ENCODE results near the gene ASMTL.
A peak's percentile ranks its signal among the peaks of the same experiment; 100 is the strongest.

The ASMTL gene, protein sequence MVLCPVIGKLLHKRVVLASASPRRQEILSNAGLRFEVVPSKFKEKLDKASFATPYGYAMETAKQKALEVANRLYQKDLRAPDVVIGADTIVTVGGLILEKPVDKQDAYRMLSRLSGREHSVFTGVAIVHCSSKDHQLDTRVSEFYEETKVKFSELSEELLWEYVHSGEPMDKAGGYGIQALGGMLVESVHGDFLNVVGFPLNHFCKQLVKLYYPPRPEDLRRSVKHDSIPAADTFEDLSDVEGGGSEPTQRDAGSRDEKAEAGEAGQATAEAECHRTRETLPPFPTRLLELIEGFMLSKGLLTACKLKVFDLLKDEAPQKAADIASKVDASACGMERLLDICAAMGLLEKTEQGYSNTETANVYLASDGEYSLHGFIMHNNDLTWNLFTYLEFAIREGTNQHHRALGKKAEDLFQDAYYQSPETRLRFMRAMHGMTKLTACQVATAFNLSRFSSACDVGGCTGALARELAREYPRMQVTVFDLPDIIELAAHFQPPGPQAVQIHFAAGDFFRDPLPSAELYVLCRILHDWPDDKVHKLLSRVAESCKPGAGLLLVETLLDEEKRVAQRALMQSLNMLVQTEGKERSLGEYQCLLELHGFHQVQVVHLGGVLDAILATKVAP

DNA sequence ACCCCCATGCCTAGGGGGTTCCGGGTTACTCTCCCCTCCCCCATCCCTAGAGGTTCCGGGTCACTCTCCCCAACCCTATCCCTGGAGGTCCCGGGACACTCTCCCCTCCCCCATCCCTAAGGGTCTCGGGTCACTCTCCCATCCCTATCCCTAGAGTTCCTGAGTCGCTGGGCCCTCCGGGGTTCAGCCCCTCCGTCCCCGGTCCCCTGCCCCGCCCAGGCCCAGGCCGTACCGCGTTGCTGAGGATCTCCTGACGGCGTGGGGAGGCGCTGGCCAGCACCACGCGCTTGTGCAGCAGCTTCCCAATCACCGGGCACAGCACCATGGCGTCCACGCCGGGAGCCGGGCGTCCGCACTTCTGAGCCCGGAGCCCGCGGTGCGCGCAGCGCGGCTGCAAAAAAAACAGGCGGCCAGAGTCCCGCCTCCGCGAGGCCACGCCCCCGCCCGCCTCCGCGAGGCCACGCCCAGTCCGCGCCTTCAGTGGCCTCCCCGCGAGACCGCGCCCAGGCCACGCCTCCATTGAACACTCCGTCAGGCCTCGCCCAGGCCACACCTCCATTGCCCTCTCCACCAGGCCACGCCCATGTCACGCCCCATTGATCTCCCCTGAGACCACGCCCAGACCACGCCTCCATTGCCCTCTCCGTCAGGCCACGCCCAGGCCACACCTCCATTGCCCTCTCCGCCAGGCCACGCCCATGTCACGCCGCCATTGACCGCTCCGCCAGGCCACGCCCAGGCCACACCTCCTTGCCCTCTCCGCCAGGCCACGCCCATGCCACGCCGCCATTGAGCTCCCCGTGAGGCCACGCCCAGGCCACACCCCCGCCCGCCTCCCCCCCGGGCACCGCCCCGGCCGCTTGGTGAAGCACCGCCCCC lies at the start of gene ASMTL:
Gene ASMTL, minus strand, starts transcription at position 394 of the 879 bp plus-strand sequence. Its CDS starts 69 bp downstream, at position 325.
- TF ChIP-seq, protein P1, sequence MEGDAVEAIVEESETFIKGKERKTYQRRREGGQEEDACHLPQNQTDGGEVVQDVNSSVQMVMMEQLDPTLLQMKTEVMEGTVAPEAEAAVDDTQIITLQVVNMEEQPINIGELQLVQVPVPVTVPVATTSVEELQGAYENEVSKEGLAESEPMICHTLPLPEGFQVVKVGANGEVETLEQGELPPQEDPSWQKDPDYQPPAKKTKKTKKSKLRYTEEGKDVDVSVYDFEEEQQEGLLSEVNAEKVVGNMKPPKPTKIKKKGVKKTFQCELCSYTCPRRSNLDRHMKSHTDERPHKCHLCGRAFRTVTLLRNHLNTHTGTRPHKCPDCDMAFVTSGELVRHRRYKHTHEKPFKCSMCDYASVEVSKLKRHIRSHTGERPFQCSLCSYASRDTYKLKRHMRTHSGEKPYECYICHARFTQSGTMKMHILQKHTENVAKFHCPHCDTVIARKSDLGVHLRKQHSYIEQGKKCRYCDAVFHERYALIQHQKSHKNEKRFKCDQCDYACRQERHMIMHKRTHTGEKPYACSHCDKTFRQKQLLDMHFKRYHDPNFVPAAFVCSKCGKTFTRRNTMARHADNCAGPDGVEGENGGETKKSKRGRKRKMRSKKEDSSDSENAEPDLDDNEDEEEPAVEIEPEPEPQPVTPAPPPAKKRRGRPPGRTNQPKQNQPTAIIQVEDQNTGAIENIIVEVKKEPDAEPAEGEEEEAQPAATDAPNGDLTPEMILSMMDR (conservative IDR thresholded peaks at IDR 0.05; ENCODE audit: low read depth, low read length), result no peak
- peak; percentile 100 for DNase-seq (ENCODE audit: low read depth)
- H3K4me3 ChIP-seq (ENCODE audit: low read depth, low read length), result peak within 1 kb of the TSS; percentile 89

DNA sequence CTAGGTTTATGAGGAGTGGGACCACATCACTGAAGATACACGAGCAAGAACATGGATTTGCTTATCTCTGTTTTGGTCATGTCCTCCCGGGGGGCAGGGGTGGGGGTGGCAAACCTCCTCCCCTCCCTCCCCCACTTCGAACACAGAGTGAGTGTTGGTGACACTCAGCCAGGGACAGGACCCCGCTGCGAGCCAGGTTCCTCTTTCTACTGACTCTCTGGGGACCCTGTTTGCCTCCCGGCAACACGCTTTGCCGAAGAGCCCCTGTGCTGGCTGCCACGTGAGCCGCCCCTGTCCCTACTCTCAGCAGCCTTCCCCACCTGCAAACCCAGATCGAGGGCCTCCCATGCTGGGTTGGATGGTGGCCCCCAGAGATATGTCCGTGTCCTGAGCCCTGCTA lies 49.5 kb upstream of the ASMTL start:
- TF ChIP-seq, protein P1 (conservative IDR thresholded peaks at IDR 0.05; ENCODE audit: low read depth, low read length), result no peak
- no peak overlapping the region for H3K4me3 ChIP-seq (ENCODE audit: low read depth, low read length)
- DNase-seq (ENCODE audit: low read depth), result no peak

DNA sequence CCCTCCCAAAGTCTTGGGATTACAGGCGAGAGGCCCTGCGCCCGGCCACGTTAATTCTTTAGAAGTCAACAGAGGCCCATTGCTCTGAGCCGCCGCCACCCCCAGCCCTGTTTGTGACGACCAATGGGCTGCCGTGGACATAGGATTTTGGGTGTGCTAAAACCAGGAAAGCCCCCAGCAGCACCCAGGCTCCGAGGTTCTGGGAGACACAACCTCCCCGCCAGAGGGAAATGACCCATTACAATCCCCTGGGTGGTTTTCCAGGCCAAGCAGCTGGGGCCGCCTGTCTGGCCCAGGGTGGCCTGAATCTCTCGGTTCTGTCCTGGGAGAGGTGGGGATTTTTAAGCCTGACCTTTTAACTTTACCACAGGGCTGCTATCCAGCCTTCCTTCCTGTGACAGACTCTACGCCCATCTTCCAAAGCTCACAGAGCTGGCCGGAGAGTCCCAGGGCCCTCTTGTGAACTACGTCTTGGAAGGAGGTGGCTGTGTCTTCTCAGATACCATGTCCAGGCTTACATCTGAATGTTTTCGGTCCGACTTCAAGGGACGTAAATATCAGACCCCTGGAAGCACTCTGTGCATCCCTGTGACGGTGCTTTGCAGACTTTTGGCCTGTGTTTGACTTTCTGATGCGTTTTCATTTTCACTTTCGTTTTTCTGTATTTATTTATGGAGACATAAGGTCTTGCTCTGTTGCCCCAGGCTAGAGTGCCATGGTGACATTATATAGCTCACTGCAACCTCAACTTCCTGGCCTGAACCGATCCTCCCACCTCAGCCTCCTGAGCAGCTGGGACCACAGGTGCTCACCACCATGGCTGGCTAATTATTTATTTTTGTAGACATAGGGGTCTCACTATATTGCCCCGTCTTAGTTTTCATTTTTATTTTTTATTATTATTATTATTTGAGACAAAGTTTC lies 48.3 kb upstream of the ASMTL start:
- H3K4me3 ChIP-seq (ENCODE audit: low read depth, low read length), result no peak overlapping the region
- no peak for DNase-seq (ENCODE audit: low read depth)
- TF ChIP-seq, protein P1 (conservative IDR thresholded peaks at IDR 0.05; ENCODE audit: low read depth, low read length), result no peak

DNA sequence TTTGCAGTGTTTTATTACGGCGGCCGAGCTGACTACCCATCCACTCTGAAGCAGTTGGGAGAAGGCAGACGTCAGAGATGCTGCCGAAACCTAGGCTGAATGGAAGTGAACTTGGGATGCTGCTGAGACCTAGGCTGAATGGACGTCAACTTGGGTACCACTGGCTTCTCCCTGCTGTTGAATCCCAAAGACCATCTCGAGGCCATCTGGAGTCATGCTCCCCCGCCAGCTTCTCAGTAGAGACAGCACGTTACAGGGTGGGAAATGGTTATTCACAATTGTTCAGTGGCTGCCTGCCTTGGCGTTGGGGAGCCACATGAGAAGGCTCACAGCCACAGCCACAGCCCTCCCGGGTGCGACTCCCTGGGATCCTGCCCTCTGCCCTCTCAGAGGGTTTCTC lies 43.4 kb upstream of the ASMTL start:
- DNase-seq (ENCODE audit: low read depth), result no peak
- TF ChIP-seq, protein P1 (conservative IDR thresholded peaks at IDR 0.05; ENCODE audit: low read depth, low read length), result no peak

DNA sequence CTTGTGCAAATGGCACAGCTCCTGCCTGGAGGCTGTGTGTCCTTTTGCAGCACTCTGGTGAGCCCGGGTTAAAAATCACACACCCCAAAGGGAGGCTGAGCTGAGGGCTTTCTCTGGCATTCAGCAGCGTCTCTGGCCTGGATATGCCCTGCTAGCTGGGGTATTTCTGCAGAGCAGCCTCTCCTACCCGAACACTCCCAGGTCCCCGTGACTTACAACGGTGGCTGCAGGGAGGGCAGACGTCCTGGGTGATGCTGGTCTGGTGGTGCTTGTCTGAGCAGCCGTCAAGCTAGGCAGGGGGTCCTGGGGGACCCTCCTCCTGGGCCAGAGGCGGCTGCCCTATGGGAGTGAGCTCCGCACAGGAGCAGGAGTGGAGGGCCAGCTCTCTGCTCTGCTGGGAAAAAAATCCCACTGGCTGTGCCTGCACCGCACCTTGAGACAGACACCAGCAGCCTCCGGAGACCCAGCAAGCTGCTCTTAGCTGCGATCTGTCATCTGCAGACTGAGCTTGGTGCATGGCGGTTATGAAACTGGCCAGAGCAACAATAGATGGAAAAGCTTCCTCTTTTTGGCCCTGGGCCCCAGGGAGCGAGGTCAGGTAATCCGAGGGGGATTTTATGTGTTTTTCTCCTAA lies 41.3 kb upstream of the ASMTL start:
- TF ChIP-seq, protein P1 (conservative IDR thresholded peaks at IDR 0.05; ENCODE audit: low read depth, low read length), result no peak
- H3K4me3 ChIP-seq (ENCODE audit: low read depth, low read length), result no peak overlapping the region
- no peak for DNase-seq (ENCODE audit: low read depth)

More for the DNA sequence above, 43.4 kb upstream of the ASMTL start:
- no peak overlapping the region for H3K4me3 ChIP-seq (ENCODE audit: low read depth, low read length)
